Urinary bladder (tissue), 4 donors: ENCODE results near the gene EPHB2. TPM values are rescaled to one million over a fixed set of nuclear protein-coding genes. Genes with fewer than 3 reads are reported as not detected.

Experiments used
- DNase-seq: peaks from one replicate; pipeline ENCODE4 v3.0.0-alpha.2; 2015; ENCODE audit errors: extremely low spot score
- H3K27ac ChIP-seq: one replicate; pipeline ENCODE4 v1.5.1; 2013; ENCODE audit warnings: low read depth, mild to moderate bottlenecking, moderate library complexity
- H3K36me3 ChIP-seq: one replicate; pipeline ENCODE4 v1.6.1; 2013; ENCODE audit warnings: mild to moderate bottlenecking, moderate library complexity; ENCODE audit not compliant: insufficient read depth
- H3K4me1 ChIP-seq: one replicate; pipeline ENCODE4 v1.6.1; 2013; ENCODE audit warnings: mild to moderate bottlenecking, moderate library complexity; ENCODE audit not compliant: insufficient read depth
- H3K4me3 ChIP-seq: one replicate; pipeline ENCODE4 v1.5.1; 2013; ENCODE audit warnings: low read depth, low read length
- WGBS: extraction: QIAGEN DNeasy Blood & Tissue Kit; methylation state at CpG from one replicate; pipeline ENCODE4 v1.1.7; 2013; 5-methylcytosine and 5-hydroxymethylcytosine counted together
- polyA plus RNA-seq: library from polyadenylated mRNA; stranded (reverse); fragments of 200-250 nt; gene quantifications from one replicate; pipeline ENCODE4 v1.2.3, GENCODE V29; 2013
- small RNA-seq: library from RNA; depleted of rRNA; stranded (forward); fragments of <200 nt; gene quantifications from one replicate; pipeline ENCODE3, GENCODE V24; 2014
- total RNA-seq: library from RNA; depleted of rRNA; stranded (reverse); fragments of >200 nt; gene quantifications from one replicate; pipeline ENCODE4 v1.2.3, GENCODE V29; 2014
- donor health status: healthy with polysubstance abuse.
- donor health status: healthy.

EPHB2 gene
- total and polyA plus RNA-seq, 2 donors, result 2.6 to 16.2 TPM

- H3K27ac ChIP-seq, result no peak overlapping the region
- WGBS, result under 1% methylated on average over 5 of the region's 5 CpGs
- DNase-seq, result peak; percentile 71
Observed at GRCh38 chr1:22969304-22969709, 258.7 kb downstream of the EPHB2 start.

GRCh38 chr1:22970096-22970495, 259.5 kb downstream of the EPHB2 start:
- no peaks in the 10 kb centered on the region for H3K4me1 ChIP-seq
- 85% methylated on average over 2 of the region's 2 CpGs for WGBS
- no peak for DNase-seq
- no peak overlapping the region for H3K4me3 ChIP-seq
- H3K36me3 ChIP-seq, result no peaks in the 10 kb centered on the region
- H3K27ac ChIP-seq, result no peak overlapping the region

More at GRCh38 chr1:22969304-22969709, 258.7 kb downstream of the EPHB2 start:
- H3K36me3 ChIP-seq, result no peaks in the 10 kb centered on the region
- no peaks in the 10 kb centered on the region for H3K4me1 ChIP-seq
- no peak overlapping the region for H3K4me3 ChIP-seq

Small RNAs within 50 kb of the gene (small RNA-seq; reads per million reads assigned to genes)
- gene MIR4253 (not detected), gene MIR4684 (not detected)

Other genes with a start within 250 kb of the EPHB2 start
- not detected for gene EPHA8, start 147.3 kb upstream of the EPHB2 start, total RNA-seq
- gene EPHA8, start 147.3 kb upstream of the EPHB2 start, polyA plus RNA-seq, result not detected
- gene C1QA, start 74.2 kb upstream of the EPHB2 start, total RNA-seq, result 41.5 TPM
- gene C1QA, start 74.2 kb upstream of the EPHB2 start, polyA plus RNA-seq, result 223 TPM
- gene C1QC, start 67.2 kb upstream of the EPHB2 start, total RNA-seq, result 25.4 TPM
- 268 TPM for gene C1QC, start 67.2 kb upstream of the EPHB2 start, polyA plus RNA-seq
- 26.3 TPM for gene C1QB, start 57.6 kb upstream of the EPHB2 start, total RNA-seq
- 351 TPM for gene C1QB, start 57.6 kb upstream of the EPHB2 start, polyA plus RNA-seq